Transverse colon (tissue), 3 donors: ENCODE data around the gene DDX60.

ENCODE experiments used
- POLR2A ChIP-seq: fragments of 450-650 bp; IDR thresholded peaks from one replicate; pipeline ENCODE4 v1.6.1; 2016; ENCODE audit warnings: antibody characterized with exemption, mild to moderate bottlenecking, moderate library complexity
- TF ChIP-seq, protein P1 (sequence below), 5 experiments: fragments of 200-600 bp in 3 of 5; fragments of 450-650 bp in 2 of 5; sonication (generic) in 3 of 5; IDR thresholded peaks; 1 replicate in 2 of 5; 2 replicates in 3 of 5; pipeline ENCODE4 v1.5.1; 2016 to 2017; ENCODE audit warnings: antibody characterized with exemption in 5 of 5, inconsistent platforms in 3 of 5, mild to moderate bottlenecking in 2 of 5, moderate library complexity in 1 of 5

DNA sequence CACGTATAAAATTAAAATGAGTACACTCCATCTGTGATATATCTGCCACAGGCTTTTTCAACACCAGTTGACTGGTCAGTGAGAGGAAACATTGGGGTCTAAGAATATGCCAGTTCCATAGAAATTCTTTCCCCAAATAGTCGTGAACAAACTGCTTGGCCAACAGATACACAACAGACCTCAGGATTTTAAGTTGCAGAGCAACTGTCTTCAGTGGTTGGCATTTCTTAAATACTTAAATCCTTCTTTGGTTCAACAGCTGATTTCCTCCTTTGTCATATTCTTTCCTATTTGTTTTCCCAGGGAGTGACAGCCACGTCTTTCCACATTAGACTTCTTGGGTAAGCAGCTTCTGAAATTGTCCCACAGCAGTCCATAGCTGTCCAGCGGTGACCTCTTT, 7.0 kb upstream of the DDX60 start:
- TF ChIP-seq, protein P1, sequence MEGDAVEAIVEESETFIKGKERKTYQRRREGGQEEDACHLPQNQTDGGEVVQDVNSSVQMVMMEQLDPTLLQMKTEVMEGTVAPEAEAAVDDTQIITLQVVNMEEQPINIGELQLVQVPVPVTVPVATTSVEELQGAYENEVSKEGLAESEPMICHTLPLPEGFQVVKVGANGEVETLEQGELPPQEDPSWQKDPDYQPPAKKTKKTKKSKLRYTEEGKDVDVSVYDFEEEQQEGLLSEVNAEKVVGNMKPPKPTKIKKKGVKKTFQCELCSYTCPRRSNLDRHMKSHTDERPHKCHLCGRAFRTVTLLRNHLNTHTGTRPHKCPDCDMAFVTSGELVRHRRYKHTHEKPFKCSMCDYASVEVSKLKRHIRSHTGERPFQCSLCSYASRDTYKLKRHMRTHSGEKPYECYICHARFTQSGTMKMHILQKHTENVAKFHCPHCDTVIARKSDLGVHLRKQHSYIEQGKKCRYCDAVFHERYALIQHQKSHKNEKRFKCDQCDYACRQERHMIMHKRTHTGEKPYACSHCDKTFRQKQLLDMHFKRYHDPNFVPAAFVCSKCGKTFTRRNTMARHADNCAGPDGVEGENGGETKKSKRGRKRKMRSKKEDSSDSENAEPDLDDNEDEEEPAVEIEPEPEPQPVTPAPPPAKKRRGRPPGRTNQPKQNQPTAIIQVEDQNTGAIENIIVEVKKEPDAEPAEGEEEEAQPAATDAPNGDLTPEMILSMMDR (IDR thresholded peaks at IDR 0.05): no peak
- no peak for TF ChIP-seq POLR2A
